Osteoblast (primary cell): ENCODE data around the gene MFSD1. TPM values are rescaled to one million over a fixed set of nuclear protein-coding genes. Genes with fewer than 3 reads are reported as not detected.

ENCODE experiments used
- DNase-seq: peaks from one replicate; pipeline ENCODE4 v3.0.0; 2011; ENCODE audit warnings: low spot score, mixed read lengths; ENCODE audit not compliant: insufficient read length; ENCODE audit errors: missing footprints
- H2AFZ ChIP-seq: 2 replicates; pipeline ENCODE4 v1.6.0; 2011; ENCODE audit warnings: mild to moderate bottlenecking, low read length
- H3K27ac ChIP-seq: 2 replicates; pipeline ENCODE4 v1.5.1; 2011; ENCODE audit warnings: mild to moderate bottlenecking, low read depth, low read length, moderate library complexity
- H3K27me3 ChIP-seq: 2 replicates; pipeline ENCODE4 v1.6.0; 2012; ENCODE audit warnings: mild to moderate bottlenecking, control low read depth, inconsistent platforms, low read length, moderate library complexity; ENCODE audit not compliant: insufficient read depth
- H3K36me3 ChIP-seq: 2 replicates; pipeline ENCODE4 v1.5.1; 2011; ENCODE audit warnings: mild to moderate bottlenecking, low read length, control low read depth, moderate library complexity; ENCODE audit not compliant: insufficient read depth
- H3K4me1 ChIP-seq: 2 replicates; pipeline ENCODE4 v1.5.1; 2011; ENCODE audit warnings: mild to moderate bottlenecking, low read length, control low read depth, moderate library complexity; ENCODE audit not compliant: insufficient read depth
- H3K4me2 ChIP-seq: 2 replicates; pipeline ENCODE4 v1.6.0; 2011; ENCODE audit warnings: mild to moderate bottlenecking, low read length; ENCODE audit not compliant: insufficient read depth
- H3K4me3 ChIP-seq: fragments of 200-600 bp; sonication (generic); 3 replicates; pipeline ENCODE4 v1.5.1; 2012; ENCODE audit warnings: mild to moderate bottlenecking, low read length, inconsistent platforms; ENCODE audit not compliant: insufficient read depth
- H3K79me2 ChIP-seq: 2 replicates; pipeline ENCODE4 v1.6.0; 2012; ENCODE audit warnings: mild to moderate bottlenecking, low read length, control low read depth, inconsistent platforms; ENCODE audit not compliant: insufficient read depth
- H3K9me3 ChIP-seq: 2 replicates; pipeline ENCODE4 v1.5.1; 2011; ENCODE audit warnings: low read depth, low read length, control low read depth
- H4K20me1 ChIP-seq: 2 replicates; pipeline ENCODE4 v1.6.0; 2012; ENCODE audit warnings: mild to moderate bottlenecking, low read length, control low read depth; ENCODE audit not compliant: insufficient read depth
- total RNA-seq: library from RNA; depleted of rRNA; stranded (reverse); fragments of >200 nt; gene quantifications from 2 replicates; pipeline ENCODE4 v1.2.3, GENCODE V29; 2012
- TF ChIP-seq, protein P1 (sequence below): IDR thresholded peaks from 2 replicates; pipeline ENCODE4 v1.5.1; 2011; ENCODE audit warnings: mild to moderate bottlenecking, low read depth, low read length, moderate library complexity; ENCODE audit errors: extremely low read depth

The MFSD1 gene
- total RNA-seq, 1 donor, result 170 TPM

DNA sequence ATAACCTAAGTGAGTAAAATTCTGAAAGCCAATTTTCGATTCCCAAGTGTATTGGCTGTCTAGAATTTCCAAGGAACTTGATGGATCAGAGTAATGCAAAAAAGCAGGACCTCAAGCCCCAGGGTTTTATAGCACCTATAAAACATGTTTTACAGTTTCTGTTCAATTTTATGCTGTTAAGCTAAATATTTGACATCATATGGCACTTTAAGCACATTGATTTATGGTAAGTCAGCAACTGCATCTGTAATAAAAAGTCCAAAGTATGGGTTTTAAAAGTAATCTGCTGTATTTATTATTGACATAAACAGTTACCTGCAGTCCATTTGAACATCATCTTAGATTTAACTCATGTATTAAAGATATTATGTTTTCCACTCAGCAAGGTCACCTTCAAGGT, 20.0 kb upstream of the MFSD1 start:
- no peak for DNase-seq
- Histone ChIP-seq H3K4me2 (no peak overlapping the region), H3K36me3 (peaks cover 2% of the 10 kb centered on the region), H3K9me3 (no peaks in the 10 kb centered on the region), H3K79me2 (no peaks in the 10 kb centered on the region), H3K4me3 (no peak overlapping the region), H3K27me3 (no peaks in the 10 kb centered on the region), H2AFZ (no peak overlapping the region), H3K27ac (no peak overlapping the region), H3K4me1 (peaks cover 8% of the 10 kb centered on the region), H4K20me1 (no peaks in the 10 kb centered on the region)
- TF ChIP-seq, protein P1, sequence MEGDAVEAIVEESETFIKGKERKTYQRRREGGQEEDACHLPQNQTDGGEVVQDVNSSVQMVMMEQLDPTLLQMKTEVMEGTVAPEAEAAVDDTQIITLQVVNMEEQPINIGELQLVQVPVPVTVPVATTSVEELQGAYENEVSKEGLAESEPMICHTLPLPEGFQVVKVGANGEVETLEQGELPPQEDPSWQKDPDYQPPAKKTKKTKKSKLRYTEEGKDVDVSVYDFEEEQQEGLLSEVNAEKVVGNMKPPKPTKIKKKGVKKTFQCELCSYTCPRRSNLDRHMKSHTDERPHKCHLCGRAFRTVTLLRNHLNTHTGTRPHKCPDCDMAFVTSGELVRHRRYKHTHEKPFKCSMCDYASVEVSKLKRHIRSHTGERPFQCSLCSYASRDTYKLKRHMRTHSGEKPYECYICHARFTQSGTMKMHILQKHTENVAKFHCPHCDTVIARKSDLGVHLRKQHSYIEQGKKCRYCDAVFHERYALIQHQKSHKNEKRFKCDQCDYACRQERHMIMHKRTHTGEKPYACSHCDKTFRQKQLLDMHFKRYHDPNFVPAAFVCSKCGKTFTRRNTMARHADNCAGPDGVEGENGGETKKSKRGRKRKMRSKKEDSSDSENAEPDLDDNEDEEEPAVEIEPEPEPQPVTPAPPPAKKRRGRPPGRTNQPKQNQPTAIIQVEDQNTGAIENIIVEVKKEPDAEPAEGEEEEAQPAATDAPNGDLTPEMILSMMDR, result no peak

DNA sequence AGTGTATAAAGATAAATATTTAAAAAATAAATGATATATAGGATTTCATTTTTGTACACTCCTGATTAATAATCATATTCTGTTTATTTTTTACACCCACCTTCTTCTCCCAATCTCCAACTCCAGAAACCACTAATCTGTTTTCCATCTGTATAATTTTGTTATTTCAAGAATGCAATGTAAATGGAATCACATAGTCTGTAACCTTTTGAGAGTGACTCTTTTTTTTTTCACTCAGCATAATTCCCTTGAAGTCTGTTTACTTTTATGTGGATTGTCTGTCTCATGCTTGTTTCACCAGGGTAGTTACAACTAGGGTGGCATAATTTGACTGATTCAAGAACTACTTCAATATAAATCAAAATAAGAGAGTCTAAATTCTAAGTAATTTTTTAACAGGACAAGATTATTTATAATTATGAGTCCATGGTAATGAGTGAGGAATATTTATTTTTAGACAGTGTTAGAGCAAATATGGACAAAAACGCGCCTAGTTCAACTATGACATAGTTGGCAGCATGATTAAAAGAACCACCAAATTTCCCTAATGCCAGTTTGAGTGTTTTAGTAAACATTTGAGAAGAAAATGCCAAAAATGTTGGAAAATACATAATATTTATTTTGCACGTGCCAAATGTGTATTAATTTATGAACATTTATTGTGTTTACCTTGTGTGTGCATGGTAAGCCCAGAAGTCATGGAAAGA, 19.4 kb upstream of the MFSD1 start:
- H3K4me1 ChIP-seq, result peaks cover 8% of the 10 kb centered on the region
- no peak overlapping the region for H2AFZ ChIP-seq
- no peak overlapping the region for H3K4me3 ChIP-seq
- H3K27ac ChIP-seq, result no peak overlapping the region
- TF ChIP-seq, protein P1, result no peak
- H3K36me3 ChIP-seq, result peaks cover 2% of the 10 kb centered on the region
- no peaks in the 10 kb centered on the region for H3K27me3 ChIP-seq
- H4K20me1 ChIP-seq, result no peaks in the 10 kb centered on the region
- no peak overlapping the region for H3K4me2 ChIP-seq
- H3K79me2 ChIP-seq, result no peaks in the 10 kb centered on the region
- no peak for DNase-seq
- peaks cover 4% of the 10 kb centered on the region for H3K9me3 ChIP-seq

DNA sequence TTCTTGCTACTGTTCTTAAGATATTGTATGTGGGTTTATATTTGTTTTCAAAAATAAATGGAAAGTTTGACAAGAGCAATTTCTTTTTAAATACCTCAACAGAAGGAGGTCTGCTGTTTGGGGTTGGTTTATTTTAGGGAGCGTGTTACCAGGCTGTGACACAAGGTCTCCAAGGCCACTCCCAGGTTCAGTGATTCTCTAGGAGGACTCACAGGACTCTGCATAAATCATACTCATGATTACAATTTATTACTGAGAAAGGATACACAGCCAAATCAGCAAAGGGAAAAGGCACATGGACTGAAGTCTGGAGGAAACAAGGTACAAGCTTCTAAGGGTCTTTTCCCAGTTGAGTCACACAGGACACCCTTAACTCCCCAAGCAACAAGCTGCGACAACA, 18.8 kb upstream of the MFSD1 start:
- Histone ChIP-seq H3K9me3 (peaks cover 5% of the 10 kb centered on the region), H3K79me2 (no peaks in the 10 kb centered on the region), H3K27me3 (no peaks in the 10 kb centered on the region), H3K4me3 (no peak overlapping the region), H3K4me1 (peaks cover 4% of the 10 kb centered on the region), H4K20me1 (no peaks in the 10 kb centered on the region), H3K36me3 (peaks cover 2% of the 10 kb centered on the region), H3K4me2 (no peak overlapping the region), H2AFZ (no peak overlapping the region), H3K27ac (no peak overlapping the region)
- DNase-seq, result no peak
- TF ChIP-seq, protein P1, result no peak

DNA sequence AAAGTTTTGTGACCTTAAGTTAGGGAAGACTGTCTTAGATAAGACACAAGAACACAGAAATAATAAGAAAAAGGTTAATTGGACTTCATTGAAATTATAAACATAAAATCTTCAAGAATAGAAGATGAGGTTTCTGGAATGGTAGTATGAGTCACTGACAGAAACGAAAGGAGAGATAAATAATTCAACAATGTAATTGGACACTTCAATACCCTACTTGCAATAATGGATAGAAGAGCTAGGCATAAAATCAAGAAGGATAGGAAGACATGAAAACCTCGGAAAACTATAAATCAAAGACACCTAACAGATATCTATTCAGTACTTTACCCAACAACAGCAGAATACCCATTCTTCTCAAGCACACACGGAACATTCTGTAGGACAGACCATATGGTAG, 15.9 kb upstream of the MFSD1 start:
- no peak for DNase-seq
- no peak overlapping the region for H3K4me3 ChIP-seq
- H3K4me1 ChIP-seq, result peaks cover 23% of the 10 kb centered on the region
- no peak overlapping the region for H2AFZ ChIP-seq
- no peaks in the 10 kb centered on the region for H3K27me3 ChIP-seq
- TF ChIP-seq, protein P1, result no peak
- peaks cover 5% of the 10 kb centered on the region for H3K9me3 ChIP-seq
- no peak overlapping the region for H3K4me2 ChIP-seq
- H3K27ac ChIP-seq, result no peak overlapping the region
- peaks cover 2% of the 10 kb centered on the region for H3K36me3 ChIP-seq
- H4K20me1 ChIP-seq, result no peaks in the 10 kb centered on the region
- no peaks in the 10 kb centered on the region for H3K79me2 ChIP-seq
